ENCODE results near the gene GNA12. TPM values are rescaled to one million over a fixed set of nuclear protein-coding genes. Genes with fewer than 3 reads are reported as not detected.
"Not testable (repeated sequence)": the region's sequence is repeated elsewhere in the genome, so short reads cannot be mapped to it uniquely, and the experiment has no call there.

The GNA12 gene
- total RNA-seq, 2 donors from 2014 or later, result 37.0 to 46.6 TPM

DNA sequence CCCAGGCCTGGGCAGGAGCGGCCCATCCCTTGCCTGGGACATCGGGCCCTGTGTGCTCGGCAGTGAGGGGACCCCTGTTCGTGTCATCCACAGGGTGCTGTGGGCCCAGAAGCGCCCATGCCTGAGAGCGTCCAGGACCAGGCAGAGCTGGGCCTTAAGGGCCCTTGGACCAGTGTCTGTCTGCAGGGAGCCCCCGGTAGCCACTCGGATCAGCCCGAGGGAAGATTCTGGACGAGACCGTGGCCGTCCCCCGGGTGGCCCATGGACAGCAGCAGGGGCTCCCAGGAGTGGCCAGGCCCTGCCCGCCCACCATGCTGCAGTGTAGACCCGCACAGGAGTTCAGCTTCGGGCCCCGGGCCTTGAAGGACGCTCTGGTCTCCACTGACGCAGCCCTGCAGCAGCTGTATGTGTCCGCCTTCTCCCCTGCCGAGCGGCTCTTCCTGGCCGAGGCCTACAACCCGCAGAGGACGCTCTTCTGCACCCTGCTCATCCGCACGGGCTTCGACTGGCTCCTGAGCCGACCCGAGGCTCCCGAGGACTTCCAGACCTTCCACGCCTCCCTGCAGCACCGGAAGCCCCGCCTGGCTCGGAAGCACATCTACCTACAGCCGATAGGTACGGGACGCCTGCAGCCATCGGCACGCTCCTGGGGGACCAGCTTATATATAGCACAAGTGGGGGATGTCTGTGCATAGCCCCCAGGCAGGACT, 143.8 kb downstream of the GNA12 start:
- ATAC-seq (replicated peaks in 1 of 2) (no peak), DNase-seq (no peak)
- H3K9me3 Mint-ChIP-seq, result no peaks in the 10 kb centered on the region
- peaks cover 21% of the 10 kb centered on the region for H3K27me3 Mint-ChIP-seq (ENCODE audit: low read depth)
- H3K27ac Mint-ChIP-seq, result no peak overlapping the region
- H3K4me3 Mint-ChIP-seq, result peak overlapping the region; percentile 20 to 52
- peaks cover 27% of the 10 kb centered on the region for H3K4me1 Mint-ChIP-seq (ENCODE audit: low read depth)
- no peaks in the 10 kb centered on the region for H3K36me3 Mint-ChIP-seq (ENCODE audit: insufficient read depth in 2 of 2)

- Mint-ChIP-seq H3K27me3 (ENCODE audit: low read depth) (peaks cover 21% of the 10 kb centered on the region), H3K4me3 (peak overlapping the region; percentile 74 to 77), H3K9me3 (no peaks in the 10 kb centered on the region), H3K27ac (no peak overlapping the region), H3K36me3 (ENCODE audit: insufficient read depth in 2 of 2) (no peaks in the 10 kb centered on the region), H3K4me1 (ENCODE audit: low read depth) (peaks cover 27% of the 10 kb centered on the region)
- DNase-seq (no peak), ATAC-seq (replicated peaks in 1 of 2) (no peak)
Observed at GRCh38 chr7:2699289-2699620, 144.9 kb downstream of the GNA12 start.

DNA sequence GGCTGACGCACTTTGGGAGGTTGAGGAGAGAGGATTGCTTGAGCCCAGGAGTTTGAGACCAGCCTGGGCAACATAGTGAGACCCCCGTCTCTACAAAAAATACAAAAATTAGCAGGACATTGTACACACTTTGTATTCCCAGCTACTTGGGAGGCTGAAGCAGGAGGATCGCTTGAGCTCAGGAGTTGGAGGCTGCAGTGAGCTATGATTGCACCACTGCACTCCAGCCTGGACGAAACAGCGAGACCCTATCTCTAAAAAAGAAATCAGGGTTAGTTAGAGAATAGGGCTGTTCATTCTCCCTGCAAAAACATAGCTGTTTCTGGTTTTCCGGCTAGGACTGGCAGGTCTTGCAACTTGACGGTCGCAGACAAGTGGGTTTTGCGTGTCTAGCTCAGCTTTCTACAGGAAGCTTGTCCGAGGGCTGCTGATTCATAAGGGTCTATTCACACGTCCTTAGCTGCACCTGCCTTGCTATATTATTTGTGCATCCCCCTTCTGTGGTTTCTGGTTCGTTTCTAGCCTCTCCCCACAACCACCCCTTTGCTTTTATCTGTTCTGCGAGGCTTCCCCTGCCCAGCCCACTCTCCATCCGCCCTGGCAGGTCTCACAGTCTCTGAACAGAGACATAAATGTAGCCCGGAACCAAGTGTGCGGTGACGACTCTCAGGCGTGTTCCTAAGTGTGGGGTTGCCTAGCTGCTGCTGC, 145.4 kb downstream of the GNA12 start:
- Mint-ChIP-seq H3K27me3 (ENCODE audit: low read depth) (peaks cover 21% of the 10 kb centered on the region), H3K36me3 (ENCODE audit: insufficient read depth in 2 of 2) (no peaks in the 10 kb centered on the region), H3K4me1 (ENCODE audit: low read depth) (peaks cover 27% of the 10 kb centered on the region), H3K4me3 (peak overlapping the region; percentile 74 to 77), H3K9me3 (no peaks in the 10 kb centered on the region), H3K27ac (no peak overlapping the region)
- peak; percentile 71 to 79 for DNase-seq
- peak; percentile 90 to 92 for ATAC-seq (replicated peaks in 1 of 2)

- H3K9me3 Mint-ChIP-seq; H3K4me3 Mint-ChIP-seq; ATAC-seq (replicated peaks in 1 of 2); DNase-seq; H3K36me3 Mint-ChIP-seq (ENCODE audit: insufficient read depth in 2 of 2); H3K27ac Mint-ChIP-seq: not testable (repeated sequence)
- peaks cover 28% of the 10 kb centered on the region for H3K27me3 Mint-ChIP-seq (ENCODE audit: low read depth)
- peaks cover 19% of the 10 kb centered on the region for H3K4me1 Mint-ChIP-seq (ENCODE audit: low read depth)
Observed at GRCh38 chr7:2694122-2694436, 150.0 kb downstream of the GNA12 start.

GRCh38 chr7:2693420-2694121, 150.5 kb downstream of the GNA12 start:
- not testable (repeated sequence) for H3K27ac Mint-ChIP-seq; H3K4me3 Mint-ChIP-seq; DNase-seq; H3K9me3 Mint-ChIP-seq; H3K36me3 Mint-ChIP-seq (ENCODE audit: insufficient read depth in 2 of 2)
- Mint-ChIP-seq H3K4me1 (ENCODE audit: low read depth) (peaks cover 19% of the 10 kb centered on the region), H3K27me3 (ENCODE audit: low read depth) (peaks cover 33% of the 10 kb centered on the region)
- ATAC-seq (replicated peaks in 1 of 2), result peak in 1 of 2 donors; percentile 27

- no peak overlapping the region for H3K4me3 Mint-ChIP-seq
- H3K27ac Mint-ChIP-seq, result no peak overlapping the region
- no peak for DNase-seq
- H3K27me3 Mint-ChIP-seq (ENCODE audit: low read depth), result peaks cover 32% of the 10 kb centered on the region
- H3K36me3 Mint-ChIP-seq (ENCODE audit: insufficient read depth in 2 of 2), result no peaks in the 10 kb centered on the region
- no peaks in the 10 kb centered on the region for H3K9me3 Mint-ChIP-seq
- ATAC-seq (replicated peaks in 1 of 2), result no peak
- H3K4me1 Mint-ChIP-seq (ENCODE audit: low read depth), result peaks cover 15% of the 10 kb centered on the region
Observed at GRCh38 chr7:2692543-2692942, 151.6 kb downstream of the GNA12 start.

GRCh38 chr7:2691932-2692439, 152.1 kb downstream of the GNA12 start:
- Mint-ChIP-seq H3K4me1 (ENCODE audit: low read depth) (peaks cover 15% of the 10 kb centered on the region), H3K27me3 (ENCODE audit: low read depth) (peaks cover 38% of the 10 kb centered on the region)
- DNase-seq; H3K9me3 Mint-ChIP-seq; ATAC-seq (replicated peaks in 1 of 2); H3K4me3 Mint-ChIP-seq; H3K36me3 Mint-ChIP-seq (ENCODE audit: insufficient read depth in 2 of 2); H3K27ac Mint-ChIP-seq: not testable (repeated sequence)

DNA sequence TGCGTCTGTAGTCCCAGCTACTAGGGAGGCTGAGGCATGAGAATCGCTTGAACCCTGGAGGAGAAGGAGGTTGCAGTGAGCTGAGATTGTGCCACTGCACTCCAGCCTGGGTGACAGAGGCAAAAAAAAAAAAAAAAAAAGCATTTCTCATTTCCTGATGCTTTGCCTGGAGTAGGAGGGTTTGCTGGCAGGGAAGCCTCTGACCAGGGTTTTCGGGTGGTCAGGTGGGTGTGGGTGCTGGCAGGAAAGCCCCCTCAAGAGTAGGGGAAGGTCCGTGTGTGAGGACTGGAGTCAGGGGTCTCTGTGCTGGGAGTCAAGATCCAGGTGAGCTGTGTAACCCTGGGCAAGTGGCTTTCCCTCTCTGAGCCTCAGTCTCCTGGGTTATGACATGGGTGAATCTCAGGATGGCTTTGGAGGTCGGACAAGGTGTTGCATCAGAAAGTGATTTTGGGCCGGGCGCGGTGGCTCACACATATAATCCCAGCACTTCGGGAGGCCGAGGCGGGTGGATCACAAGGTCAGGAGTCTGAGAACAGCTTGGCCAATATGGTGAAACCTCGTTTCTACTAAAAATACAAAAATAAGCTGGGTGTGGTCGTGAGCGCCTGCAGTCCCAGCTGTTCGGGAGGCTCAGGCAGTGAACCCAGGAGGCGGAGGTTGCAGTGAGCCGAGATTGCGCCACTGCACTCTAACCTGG, 152.9 kb downstream of the GNA12 start:
- no peak overlapping the region for H3K27ac Mint-ChIP-seq
- H3K36me3 Mint-ChIP-seq (ENCODE audit: insufficient read depth in 2 of 2), result no peaks in the 10 kb centered on the region
- ATAC-seq (replicated peaks in 1 of 2) (no peak), DNase-seq (no peak)
- no peak overlapping the region for H3K4me3 Mint-ChIP-seq
- H3K9me3 Mint-ChIP-seq, result no peaks in the 10 kb centered on the region
- H3K4me1 Mint-ChIP-seq (ENCODE audit: low read depth), result peaks cover 15% of the 10 kb centered on the region
- peaks cover 39% of the 10 kb centered on the region for H3K27me3 Mint-ChIP-seq (ENCODE audit: low read depth)

DNA sequence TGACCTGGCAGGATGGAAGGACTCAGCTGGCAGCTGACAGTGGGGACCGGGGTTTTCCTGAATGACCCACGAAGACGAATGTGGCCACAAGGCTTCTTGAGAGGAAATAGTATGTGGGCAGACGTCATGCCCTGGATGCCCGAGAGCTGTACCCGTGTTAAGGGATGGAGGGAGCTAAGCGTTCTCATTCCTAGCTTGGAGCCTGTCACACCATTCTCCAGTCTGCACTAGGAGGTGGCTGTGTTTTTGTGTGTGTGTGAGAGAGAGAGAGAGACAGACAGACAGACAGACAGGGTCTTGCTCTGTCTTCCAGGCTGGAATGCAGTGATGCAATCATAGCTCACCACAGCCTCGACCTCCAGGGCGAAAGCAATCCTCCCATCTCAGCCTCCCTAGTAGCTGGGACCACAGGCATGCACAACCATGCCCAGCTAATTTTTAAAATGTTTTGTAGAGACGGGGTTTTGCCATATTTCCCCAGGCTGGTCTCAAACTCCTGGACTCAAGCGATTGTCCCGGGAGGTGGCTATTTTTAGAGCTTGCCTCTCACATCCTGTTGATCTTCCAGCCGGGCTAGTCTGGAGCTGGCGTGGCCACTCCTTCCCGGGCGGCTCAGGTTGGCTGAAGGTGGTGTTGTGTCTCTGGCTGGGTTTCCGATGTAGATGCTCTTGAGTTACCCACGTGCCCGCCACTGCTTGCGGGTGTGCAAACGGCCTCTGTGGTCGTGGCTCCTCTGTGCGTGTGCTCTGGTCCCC, 154.0 kb downstream of the GNA12 start:
- H3K27me3 Mint-ChIP-seq (ENCODE audit: low read depth), result peaks cover 39% of the 10 kb centered on the region
- no peak overlapping the region for H3K27ac Mint-ChIP-seq
- ATAC-seq (replicated peaks in 1 of 2) (no peak), DNase-seq (no peak)
- no peaks in the 10 kb centered on the region for H3K9me3 Mint-ChIP-seq
- no peak overlapping the region for H3K4me3 Mint-ChIP-seq
- peaks cover 15% of the 10 kb centered on the region for H3K4me1 Mint-ChIP-seq (ENCODE audit: low read depth)
- no peaks in the 10 kb centered on the region for H3K36me3 Mint-ChIP-seq (ENCODE audit: insufficient read depth in 2 of 2)

DNA sequence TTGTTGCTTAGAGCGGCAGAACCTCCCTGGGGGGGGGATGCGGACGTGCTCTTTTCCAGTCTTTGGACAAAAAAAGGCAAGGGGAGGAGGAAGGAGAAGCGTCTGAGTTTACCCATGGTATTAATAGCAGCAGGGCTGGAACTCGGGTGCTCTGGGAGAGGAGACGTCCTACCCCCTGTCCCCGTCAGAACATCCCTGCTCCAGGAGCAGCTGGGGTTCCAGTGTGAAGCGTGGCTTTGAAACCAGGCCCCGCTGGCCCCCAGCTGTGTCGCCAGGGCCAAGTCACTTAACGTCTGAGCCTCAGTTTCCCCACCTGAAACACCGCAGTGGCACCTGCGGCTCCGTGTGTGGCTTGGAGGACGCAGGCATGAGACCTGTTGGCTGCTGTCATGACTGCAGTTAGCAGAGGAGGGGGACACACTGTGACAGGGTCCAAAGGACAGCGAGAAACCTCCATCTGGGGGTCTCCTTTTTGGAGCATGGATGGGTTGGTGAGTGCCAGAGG, 154.7 kb downstream of the GNA12 start:
- H3K27ac Mint-ChIP-seq, result no peak overlapping the region
- no peaks in the 10 kb centered on the region for H3K9me3 Mint-ChIP-seq
- H3K4me3 Mint-ChIP-seq, result peak overlapping the region in 1 of 2 donors; percentile 56
- ATAC-seq (replicated peaks in 1 of 2), result no peak
- no peak for DNase-seq
- H3K36me3 Mint-ChIP-seq (ENCODE audit: insufficient read depth in 2 of 2), result no peaks in the 10 kb centered on the region
- peaks cover 15% of the 10 kb centered on the region for H3K4me1 Mint-ChIP-seq (ENCODE audit: low read depth)
- H3K27me3 Mint-ChIP-seq (ENCODE audit: low read depth), result peaks cover 39% of the 10 kb centered on the region

DNA sequence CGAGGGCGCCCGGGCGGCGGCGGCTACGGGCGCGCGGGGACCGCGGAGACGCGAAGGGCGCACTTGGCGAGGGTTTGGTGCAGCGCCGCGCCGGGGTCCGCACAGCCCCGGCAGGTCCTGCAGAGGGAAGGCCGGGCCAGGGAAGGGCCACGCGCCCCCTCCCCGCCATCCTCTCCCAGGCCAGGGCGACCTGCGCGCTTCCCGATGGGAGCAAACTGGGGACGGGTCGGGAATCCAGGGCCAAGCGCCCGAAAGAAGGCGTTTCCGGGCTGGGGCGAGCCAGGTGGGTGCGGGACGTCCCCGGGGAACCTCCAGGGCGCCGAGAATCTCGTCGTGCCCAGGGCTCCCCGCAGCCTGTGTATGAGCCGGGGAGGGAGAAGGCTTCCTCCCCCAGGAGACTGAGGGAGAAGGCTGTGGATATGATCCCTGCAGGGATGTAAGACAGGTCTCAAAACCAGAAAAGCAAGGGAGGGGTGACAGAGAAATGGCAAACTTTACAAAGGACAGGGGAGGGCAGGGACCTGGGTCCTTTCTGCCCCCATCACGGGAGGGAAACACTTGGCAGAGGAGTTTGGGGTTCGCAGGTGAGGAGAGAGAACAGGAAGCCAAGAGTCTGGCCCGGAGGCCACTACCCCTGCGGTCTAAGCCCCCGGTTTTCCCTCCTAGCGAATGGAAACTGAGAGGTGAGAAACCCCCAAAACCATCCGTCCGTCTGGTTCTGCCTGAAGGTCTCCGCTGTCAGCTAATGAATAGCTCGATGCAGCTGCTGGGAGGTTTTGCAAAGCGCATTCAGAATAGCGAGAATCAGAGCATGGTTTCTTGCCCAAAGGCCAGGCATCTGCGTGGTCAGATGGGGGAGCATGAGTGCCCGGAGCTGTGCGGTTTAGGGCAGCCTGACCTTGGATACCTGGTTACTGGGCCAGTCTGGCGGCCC, 155.4 kb downstream of the GNA12 start:
- ATAC-seq (replicated peaks in 1 of 2) (peak; percentile 39 to 43), DNase-seq (no peak)
- Mint-ChIP-seq H3K4me3 (peak overlapping the region; percentile 56 to 63), H3K9me3 (no peaks in the 10 kb centered on the region), H3K36me3 (ENCODE audit: insufficient read depth in 2 of 2) (no peaks in the 10 kb centered on the region), H3K27ac (no peak overlapping the region), H3K4me1 (ENCODE audit: low read depth) (peaks cover 15% of the 10 kb centered on the region), H3K27me3 (ENCODE audit: low read depth) (peaks cover 39% of the 10 kb centered on the region)

All from activated T-cell treated with anti-CD3 and anti-CD28 coated beads, Interleukin-2, amount 50 U/mL, for 72 hours (primary cell).